Esophagus (tissue), 2 donors: ENCODE data around the gene KRT27. TPM values are rescaled to one million over a fixed set of nuclear protein-coding genes. Genes with fewer than 3 reads are reported as not detected.

Experiments used
- H3K27ac ChIP-seq, 2 donors: one replicate each; pipeline ENCODE4 v1.5.1; 2013; ENCODE audit warnings: low read depth in 2 of 2, mild to moderate bottlenecking in 2 of 2, inconsistent platforms in 1 of 2, low read length in 1 of 2, moderate library complexity in 1 of 2
- H3K27me3 ChIP-seq, 2 donors: one replicate each; pipeline ENCODE4 v1.6.1; 2013; ENCODE audit warnings: low read length in 2 of 2, control low read depth in 1 of 2, mild to moderate bottlenecking in 1 of 2; ENCODE audit not compliant: insufficient read depth in 2 of 2, control insufficient read depth in 1 of 2
- H3K36me3 ChIP-seq, 2 donors: one replicate each; pipeline ENCODE4 v1.6.1; 2013; ENCODE audit warnings: low read length in 1 of 2; ENCODE audit not compliant: control insufficient read depth in 2 of 2, insufficient read depth in 2 of 2
- H3K4me1 ChIP-seq, 2 donors: one replicate each; pipeline ENCODE4 v1.6.1; 2013; ENCODE audit warnings: low read length in 1 of 2; ENCODE audit not compliant: control insufficient read depth in 2 of 2, insufficient read depth in 2 of 2
- H3K4me3 ChIP-seq, 2 donors: one replicate each; pipeline ENCODE4 v1.5.1; 2013; ENCODE audit warnings: low read length in 2 of 2, mild to moderate bottlenecking in 2 of 2, low read depth in 1 of 2, moderate library complexity in 1 of 2
- H3K9me3 ChIP-seq, 2 donors: one replicate each; pipeline ENCODE4 v1.6.1; 2013; ENCODE audit warnings: mild to moderate bottlenecking in 2 of 2, low read depth in 1 of 2, low read length in 1 of 2, moderate library complexity in 1 of 2; ENCODE audit not compliant: control insufficient read depth in 2 of 2, insufficient read depth in 1 of 2
- WGBS, 2 donors: extraction: QIAGEN DNeasy Blood & Tissue Kit; methylation state at CpG; one replicate each; pipeline ENCODE4 v1.1.7; 2013; 5-methylcytosine and 5-hydroxymethylcytosine counted together
- polyA plus RNA-seq, 2 donors: library from polyadenylated mRNA; stranded (reverse); fragments of 200-250 nt; gene quantifications; one replicate each; pipeline ENCODE4 v1.2.3, GENCODE V29; 2013
- donor health status: healthy with polysubstance abuse.
- donor health status: Bipolar disorder and iron deficiency.

The KRT27 gene, protein sequence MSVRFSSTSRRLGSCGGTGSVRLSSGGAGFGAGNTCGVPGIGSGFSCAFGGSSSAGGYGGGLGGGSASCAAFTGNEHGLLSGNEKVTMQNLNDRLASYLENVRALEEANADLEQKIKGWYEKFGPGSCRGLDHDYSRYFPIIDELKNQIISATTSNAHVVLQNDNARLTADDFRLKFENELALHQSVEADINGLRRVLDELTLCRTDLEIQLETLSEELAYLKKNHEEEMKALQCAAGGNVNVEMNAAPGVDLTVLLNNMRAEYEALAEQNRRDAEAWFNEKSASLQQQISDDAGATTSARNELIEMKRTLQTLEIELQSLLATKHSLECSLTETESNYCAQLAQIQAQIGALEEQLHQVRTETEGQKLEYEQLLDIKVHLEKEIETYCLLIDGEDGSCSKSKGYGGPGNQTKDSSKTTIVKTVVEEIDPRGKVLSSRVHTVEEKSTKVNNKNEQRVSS
- under 1 TPM in 1 of 2 donors, not detected in 1; 0.05 TPM for polyA plus RNA-seq

DNA sequence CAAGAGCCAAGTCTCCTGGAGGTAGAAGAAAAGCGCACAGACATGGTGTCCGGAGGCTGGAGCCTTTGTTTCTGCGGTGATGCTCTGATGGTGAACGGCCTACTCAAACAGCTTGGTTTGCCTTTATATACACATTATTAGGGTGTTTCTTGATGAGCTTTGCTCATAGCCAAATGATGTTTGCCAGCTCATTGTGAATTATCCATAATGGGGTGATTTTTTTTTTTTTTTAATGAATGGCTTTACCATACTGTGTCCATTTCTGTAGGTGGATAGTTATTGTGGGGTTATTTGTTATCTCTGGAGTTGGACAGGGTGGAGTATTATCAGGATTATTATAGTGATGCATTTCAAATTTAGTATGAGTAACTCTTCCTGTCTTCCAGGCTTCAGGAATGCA lies at the start of gene KRT27:
Gene KRT27 (minus strand): TSS at position 101 of the 400 bp plus-strand sequence. CDS start 57 bp downstream, at position 44.
- no peaks in the 10 kb centered on the region for H3K27me3 ChIP-seq
- H3K4me3 ChIP-seq = no peak within 1 kb of the TSS
- H3K27ac ChIP-seq = no peak within 1 kb of the TSS
- 92 to 98% methylated on average over 4 of the region's 4 CpGs for WGBS, 2 donors
- H3K4me1 ChIP-seq = no peaks in the 10 kb centered on the region
- no peaks in the 10 kb centered on the region for H3K36me3 ChIP-seq
- H3K9me3 ChIP-seq = no peaks in the 10 kb centered on the region

DNA sequence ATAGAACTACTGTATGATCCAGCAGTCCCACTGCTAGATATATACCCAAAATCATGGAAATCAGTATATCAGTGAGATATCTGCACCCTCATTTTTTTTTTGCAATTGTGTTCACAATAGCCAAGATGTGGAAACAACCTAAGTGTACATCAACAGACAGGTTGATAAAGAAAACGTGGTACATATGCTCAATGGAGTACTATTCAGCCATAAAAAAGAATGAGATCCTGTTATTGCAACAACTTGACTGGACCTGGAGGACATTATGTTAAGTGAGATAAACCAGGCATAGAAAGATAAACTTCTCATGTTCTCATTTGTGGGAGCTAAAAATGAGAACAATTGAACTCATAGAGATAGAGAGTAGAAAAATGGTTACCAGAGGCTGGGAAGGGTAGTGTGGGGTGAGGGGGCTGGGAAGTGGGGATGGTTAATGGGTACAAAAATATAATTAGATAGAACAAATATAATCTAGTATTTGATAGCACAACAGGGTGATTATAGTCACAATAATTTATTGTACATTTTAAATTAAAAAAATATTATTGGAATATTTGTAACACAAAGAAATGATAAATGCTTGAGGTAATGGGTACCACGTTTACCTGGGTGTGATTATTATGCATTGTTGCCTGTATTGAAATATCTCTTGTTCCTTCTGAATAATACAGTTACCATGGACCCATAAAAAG lies 47.9 kb upstream of the KRT27 start:
- H3K9me3 ChIP-seq = no peaks in the 10 kb centered on the region
- H3K36me3 ChIP-seq = peaks cover 0 to 6% of the 10 kb centered on the region in 2 donors
- H3K4me1 ChIP-seq = no peaks in the 10 kb centered on the region
- H3K4me3 ChIP-seq = no peak overlapping the region
- H3K27me3 ChIP-seq = no peaks in the 10 kb centered on the region
- WGBS, 2 donors = 85 to 92% methylated on average over 2 of the region's 2 CpGs
- no peak overlapping the region for H3K27ac ChIP-seq

DNA sequence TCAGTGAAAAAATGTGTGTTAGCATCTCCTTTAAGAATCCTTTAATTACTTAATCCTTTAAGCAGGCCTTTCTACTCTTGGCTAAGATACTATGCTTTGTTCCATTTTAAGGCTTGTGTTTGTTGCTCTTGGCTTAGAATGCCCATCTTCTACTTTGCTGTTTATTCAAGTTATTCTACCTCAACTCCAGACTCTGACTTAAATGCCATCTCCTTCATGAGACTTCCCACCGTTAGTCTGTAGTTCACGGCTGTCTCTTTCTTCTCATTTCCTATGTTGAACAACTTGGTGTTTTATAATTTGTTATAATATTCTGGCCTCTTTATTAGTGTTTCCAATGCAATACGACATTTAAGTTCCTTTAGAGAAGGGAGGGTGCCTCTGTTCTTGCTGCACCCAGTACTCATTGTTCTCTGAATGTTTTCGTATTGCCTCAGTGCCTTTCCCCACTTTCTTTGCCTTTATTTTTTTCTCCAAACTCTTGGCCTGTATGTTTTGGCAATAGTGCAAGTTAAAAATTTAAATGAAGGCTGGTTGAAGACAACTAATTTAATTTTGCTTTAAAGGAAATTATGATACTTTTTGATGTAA lies 46.2 kb upstream of the KRT27 start:
- no peaks in the 10 kb centered on the region for H3K36me3 ChIP-seq
- H3K4me1 ChIP-seq = no peaks in the 10 kb centered on the region
- H3K27ac ChIP-seq = no peak overlapping the region
- WGBS, 2 donors = 72 to 78% methylated on average over 4 of the region's 4 CpGs
- no peaks in the 10 kb centered on the region for H3K9me3 ChIP-seq
- no peaks in the 10 kb centered on the region for H3K27me3 ChIP-seq
- no peak overlapping the region for H3K4me3 ChIP-seq

DNA sequence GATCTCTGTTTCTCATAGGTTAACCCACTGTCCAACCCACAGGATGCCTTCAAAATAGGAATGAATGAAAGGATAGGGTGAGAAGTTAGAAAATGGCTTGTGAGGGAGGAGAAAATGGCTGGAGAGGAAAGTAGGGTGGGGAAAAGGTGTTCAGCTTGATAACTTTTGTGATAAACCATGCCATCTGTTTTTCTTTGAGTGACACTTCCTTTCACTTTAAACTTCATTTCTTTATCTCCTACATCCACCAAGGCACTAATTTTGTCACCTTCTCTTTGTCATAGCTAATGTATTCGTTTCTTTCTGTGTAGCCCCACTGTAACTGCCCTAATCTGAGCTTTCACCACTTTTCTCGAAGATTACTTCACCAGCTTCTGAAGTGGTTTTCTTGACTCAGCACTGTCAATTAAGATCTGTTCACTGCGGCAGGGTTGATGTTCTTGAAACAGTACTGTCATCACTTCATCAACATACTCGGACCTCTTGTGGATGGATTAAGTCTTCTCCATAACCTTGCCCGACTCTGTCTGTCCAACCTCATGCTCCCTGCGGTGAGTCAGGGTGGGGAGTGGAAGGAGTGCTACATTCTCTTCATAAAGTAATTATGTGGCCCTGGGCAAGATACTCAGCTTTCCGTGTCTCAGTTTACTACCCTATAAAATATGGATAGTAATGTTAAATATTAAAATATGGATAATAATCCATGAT lies 45.5 kb upstream of the KRT27 start:
- no peak overlapping the region for H3K4me3 ChIP-seq
- no peaks in the 10 kb centered on the region for H3K36me3 ChIP-seq
- H3K9me3 ChIP-seq = no peaks in the 10 kb centered on the region
- no peak overlapping the region for H3K27ac ChIP-seq
- 75 to 77% methylated on average over 7 of the region's 7 CpGs for WGBS, 2 donors
- no peaks in the 10 kb centered on the region for H3K27me3 ChIP-seq
- H3K4me1 ChIP-seq = no peaks in the 10 kb centered on the region

DNA sequence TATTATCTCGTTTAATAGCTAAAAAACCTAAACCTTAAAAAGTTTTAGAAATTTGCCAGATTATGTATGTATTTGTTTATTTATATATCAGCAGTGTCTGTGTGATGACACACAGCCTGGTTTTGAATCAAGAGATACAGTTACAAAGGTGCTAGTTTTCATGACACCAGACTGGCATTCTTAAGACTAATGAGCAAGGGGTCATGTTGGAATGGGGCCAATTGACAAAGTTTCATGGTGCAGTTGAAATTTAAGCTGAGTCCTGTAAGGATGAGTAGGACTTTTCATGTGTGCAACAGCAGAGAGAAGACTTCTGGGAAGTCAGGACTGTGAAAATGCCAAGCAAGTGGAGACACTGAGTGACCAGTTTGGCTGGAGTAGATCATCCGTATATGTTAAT lies 43.2 kb upstream of the KRT27 start:
- H3K27me3 ChIP-seq = no peaks in the 10 kb centered on the region
- H3K4me1 ChIP-seq = peaks cover 0 to 2% of the 10 kb centered on the region in 2 donors
- no peak overlapping the region for H3K27ac ChIP-seq
- H3K36me3 ChIP-seq = peaks cover 0 to 3% of the 10 kb centered on the region in 2 donors
- 84 to 86% methylated on average over 2 of the region's 2 CpGs for WGBS, 2 donors
- H3K4me3 ChIP-seq = no peak overlapping the region
- no peaks in the 10 kb centered on the region for H3K9me3 ChIP-seq

DNA sequence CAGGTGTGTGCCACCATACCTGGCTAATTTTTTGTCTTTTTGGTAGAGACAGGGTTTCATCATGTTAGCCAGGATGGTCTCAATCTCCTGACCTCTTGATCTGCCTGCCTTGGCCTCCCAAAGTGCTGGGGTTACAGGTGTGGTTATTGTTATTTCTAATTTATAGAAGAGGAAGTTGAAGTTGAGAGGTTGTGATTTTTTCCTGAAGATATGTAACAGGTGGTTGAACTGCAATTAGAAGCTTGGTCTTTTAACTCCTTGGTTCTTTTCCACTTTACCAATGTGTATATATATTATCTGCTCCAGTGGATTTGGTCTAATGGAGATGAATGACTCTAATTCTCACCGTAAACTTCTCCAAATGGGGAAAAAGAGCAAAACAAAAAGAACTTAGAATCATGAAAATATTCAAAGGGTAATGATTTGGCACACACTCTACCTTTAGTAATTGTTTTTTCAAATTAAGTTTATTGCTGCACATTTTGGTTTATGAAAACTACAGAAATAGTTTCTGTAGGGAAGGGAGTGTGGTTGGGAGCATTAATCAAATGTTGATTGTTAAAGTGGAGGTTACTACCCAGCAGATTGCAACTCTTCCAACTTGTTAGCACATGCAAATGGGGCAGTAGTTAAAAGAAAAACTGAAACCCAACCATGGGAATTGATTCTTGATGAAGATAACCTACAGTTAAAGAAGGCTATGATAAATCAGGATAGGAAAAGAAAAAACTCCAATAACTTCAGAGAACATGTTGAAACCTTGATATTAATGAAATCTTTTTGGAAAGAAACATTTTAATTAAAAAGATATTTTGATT lies 41.9 kb upstream of the KRT27 start:
- Histone ChIP-seq H3K4me3 (no peak overlapping the region), H3K4me1 (peaks cover 0 to 2% of the 10 kb centered on the region in 2 donors), H3K36me3 (peaks cover 0 to 3% of the 10 kb centered on the region in 2 donors), H3K27me3 (no peaks in the 10 kb centered on the region), H3K9me3 (no peaks in the 10 kb centered on the region), H3K27ac (no peak overlapping the region)
- WGBS, 2 donors = 74 to 80% methylated on average over 1 of the region's 1 CpG

DNA sequence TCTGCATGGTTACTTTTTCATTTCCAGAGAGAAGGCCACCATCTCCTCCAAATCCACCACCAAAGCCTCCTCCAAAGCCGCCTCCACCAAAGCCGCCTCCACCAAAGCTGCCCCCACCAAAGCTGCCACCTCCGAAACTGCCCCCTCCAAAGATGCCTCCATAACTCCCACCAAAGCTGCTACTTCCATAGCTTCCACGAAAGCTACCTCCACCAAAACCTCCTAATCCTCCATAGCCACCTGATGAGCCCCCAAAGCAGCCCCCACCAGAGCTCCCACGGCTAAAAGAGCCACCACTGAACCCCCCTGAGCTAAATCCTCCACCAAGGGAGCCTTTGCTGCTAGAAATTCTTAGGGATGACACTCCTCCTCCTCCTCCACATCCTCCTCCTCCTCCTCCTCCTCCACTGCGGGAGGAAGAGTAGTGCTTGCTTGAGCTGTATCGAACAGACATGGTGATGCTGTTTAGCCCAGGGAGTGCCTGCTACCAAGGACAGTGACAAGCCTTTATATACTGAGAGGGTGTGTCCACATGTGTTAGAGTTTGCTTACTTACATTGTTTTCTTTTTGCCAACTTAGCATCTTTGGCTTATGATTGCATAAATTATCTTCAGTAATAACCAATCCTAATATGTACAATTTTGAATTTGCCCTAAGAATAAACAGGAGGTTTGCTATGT lies 39.9 kb upstream of the KRT27 start, which contains the start of gene KRT10:
Gene KRT10 (minus strand): TSS at position 483 of the 681 bp plus-strand sequence. CDS start 29 bp downstream, at position 454.
- no peaks in the 10 kb centered on the region for H3K27me3 ChIP-seq
- no peak within 1 kb of the TSS for H3K27ac ChIP-seq
- no peaks in the 10 kb centered on the region for H3K9me3 ChIP-seq
- H3K36me3 ChIP-seq = peaks cover 0 to 3% of the 10 kb centered on the region in 2 donors
- H3K4me1 ChIP-seq = peaks cover 0 to 2% of the 10 kb centered on the region in 2 donors
- 88 to 89% methylated on average over 7 of the region's 7 CpGs for WGBS, 2 donors
- no peak within 1 kb of the TSS for H3K4me3 ChIP-seq

DNA sequence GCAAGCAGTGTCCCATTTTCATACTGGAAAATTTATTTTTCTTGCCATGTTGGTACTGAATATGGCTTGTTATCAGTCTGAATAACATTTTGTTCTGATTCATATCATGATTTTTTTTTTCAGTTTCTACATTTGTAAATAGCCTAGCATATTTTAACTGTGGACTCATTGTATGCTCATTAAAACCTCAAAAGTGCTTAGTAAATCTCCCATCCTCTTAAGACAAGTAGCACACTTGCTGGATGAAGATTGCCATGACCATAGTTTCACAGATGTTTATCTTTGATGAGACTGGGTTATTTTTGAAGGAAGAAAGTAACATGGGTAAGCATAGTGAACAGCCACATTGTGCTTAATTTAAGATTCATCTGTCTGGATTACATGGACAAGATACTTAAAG lies 39.2 kb upstream of the KRT27 start:
- Histone ChIP-seq H3K4me1 (peaks cover 0 to 2% of the 10 kb centered on the region in 2 donors), H3K9me3 (no peaks in the 10 kb centered on the region), H3K36me3 (peaks cover 0 to 3% of the 10 kb centered on the region in 2 donors), H3K4me3 (no peak overlapping the region), H3K27ac (no peak overlapping the region), H3K27me3 (no peaks in the 10 kb centered on the region)
